HG03039 (cell line): Measurements from ENCODE around the gene CORO2B.
"Not testable (repeated sequence)": the region's sequence is repeated elsewhere in the genome, so short reads cannot be mapped to it uniquely, and the experiment has no call there.

ENCODE experiments used
- ATAC-seq: cut with Tn5 transposase; IDR thresholded peaks from one replicate; pipeline ENCODE4 v1.9.1; 2021; ENCODE audit warnings: mild to moderate bottlenecking, moderate library complexity; ENCODE audit not compliant: unreplicated experiment

The CORO2B gene

DNA sequence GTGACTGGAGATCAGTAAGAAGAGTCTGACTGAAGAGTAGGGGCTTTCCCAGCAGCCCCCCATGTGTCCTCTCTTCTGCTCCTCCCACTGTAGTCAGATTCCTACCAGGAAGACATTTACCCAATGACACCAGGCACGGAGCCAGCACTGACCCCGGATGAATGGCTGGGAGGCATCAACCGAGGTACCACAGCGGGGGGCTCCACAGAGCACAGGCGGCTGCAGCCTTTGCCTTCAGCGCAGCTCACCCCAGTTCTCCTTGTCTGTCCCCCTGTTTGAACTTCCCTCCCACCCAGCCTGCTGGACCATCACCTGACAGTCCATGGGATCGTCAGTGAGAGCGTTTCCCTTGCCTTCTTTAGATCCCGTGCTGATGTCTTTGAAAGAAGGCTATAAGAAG, 140.3 kb downstream of the CORO2B start:
- no peak for ATAC-seq

DNA sequence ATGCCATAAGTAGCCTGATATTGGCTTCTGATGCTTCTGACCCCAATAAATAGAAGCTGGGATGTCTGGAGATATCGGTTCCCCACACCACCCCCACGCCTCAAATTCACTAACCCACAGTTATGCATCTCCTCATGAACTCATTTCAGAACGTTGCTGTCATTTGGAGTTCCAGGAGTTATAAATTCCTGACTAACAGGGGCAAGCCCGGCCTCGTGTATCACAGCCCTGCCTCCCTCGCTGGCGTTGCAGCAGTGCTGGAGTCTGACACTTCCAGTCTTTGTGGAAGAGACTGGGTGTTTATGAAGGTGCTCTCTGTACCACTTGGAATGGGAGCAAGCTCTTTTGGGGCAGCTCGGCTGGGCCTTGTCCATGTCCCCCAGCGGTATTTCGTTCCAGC, 140.9 kb downstream of the CORO2B start:
- ATAC-seq: no peak

DNA sequence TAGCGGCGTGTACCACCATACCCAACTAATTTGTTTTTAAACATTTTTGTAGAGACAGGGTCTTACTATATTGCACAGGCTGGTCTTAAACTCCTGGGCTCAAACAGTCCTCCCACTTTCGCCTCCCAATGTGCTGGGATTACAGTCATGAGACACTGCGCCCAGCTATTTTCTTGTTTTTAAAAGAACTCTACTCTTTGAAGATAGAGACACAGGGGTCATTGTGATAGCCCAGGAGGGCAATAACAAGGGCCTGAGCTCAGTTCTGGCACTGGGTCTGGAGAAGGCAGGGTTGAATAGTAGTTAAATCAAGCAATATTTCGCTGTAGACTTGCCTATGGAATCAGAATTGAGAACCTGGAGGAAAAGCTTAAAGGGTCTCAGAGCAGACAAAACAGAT, 143.1 kb downstream of the CORO2B start:
- ATAC-seq: no peak

DNA sequence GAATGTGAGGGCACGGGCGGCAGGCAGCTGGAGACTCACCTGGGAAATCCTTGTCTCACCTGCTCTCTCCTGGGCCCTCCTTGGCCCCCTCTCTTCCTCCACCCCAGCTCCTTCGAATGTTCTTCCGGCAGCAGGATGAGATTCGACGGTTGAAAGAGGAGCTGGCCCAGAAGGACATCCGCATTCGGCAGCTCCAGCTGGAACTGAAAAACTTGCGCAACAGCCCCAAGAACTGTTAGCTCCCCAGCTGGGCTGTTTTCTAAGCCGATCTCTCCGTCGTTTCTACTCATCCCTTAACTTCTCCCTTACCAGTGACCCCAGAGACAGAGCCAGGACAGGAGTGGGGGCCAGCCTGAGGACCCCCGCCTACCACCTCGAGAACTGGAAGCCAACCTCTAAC, 146.9 kb downstream of the CORO2B start:
- ATAC-seq: no peak

DNA sequence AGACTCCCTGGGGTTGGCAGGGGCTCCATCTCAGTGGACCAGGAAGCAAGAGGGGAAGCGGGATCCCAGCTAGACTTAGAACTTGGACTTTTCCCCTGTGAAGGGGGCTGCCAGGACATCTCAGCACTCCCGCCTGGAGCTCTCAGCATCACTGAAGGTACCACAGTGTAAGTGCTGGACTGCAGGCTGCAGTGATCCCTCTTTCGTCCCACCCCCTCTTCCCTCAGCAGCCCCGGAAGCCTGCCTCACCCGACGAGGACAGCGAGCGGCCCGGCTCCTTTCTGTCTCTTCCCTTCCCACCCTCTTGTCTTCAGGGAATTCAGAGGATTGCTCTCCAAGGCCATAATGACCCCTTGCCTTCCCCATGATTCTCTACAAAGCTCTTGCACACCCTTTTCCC, 147.5 kb downstream of the CORO2B start:
- ATAC-seq: no peak

DNA sequence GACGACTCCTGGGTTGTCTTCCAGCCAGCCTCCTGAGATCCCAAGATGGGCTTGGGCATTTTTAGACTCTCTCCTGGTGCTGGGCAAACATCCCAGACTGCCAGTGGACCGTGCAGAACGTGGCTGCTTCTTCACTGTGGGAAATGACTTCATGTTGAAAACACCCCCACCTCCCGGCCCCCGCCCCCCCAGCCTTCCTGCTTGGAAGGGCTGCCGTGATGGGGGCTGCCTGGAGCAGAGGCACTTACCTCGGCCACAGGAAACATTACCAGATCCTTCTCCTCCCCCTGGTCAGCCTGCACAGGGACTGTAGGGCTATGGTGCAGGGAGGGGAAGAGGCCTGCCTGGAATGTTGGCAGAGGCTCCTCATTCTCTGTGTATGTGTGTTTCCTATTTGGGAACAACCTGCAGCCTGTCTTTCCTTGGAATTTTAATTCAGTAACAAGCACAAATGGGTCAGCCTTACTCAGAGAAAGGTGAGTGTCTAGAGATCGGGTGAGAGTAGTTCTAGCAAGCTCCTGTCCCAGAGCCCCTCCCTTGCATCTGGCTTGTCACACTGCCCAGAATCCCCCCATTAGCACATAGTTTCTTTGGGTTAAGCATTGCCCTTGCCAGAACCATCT, 151.1 kb downstream of the CORO2B start:
- ATAC-seq: no peak

DNA sequence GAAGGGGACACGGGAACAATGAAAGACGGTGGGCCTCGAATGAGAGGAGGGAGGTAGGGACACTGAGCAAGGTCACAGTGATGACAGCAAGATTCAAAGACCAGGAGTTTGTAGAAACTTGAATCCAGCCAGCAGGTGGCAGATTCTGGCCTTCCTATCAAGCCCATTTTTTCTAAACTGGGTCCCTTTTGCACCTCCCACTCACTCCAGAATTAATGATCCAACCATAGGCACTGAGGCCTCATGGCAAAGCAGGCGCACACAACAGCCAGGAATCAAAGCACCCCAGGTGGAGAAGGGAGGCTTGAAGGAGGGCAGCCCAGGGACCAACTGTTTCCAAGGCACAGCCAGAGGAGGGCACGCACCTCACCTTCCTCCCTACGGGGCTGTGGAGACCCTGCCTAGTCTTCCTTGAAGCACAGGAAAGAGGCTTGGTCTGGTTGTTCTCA, 151.7 kb downstream of the CORO2B start:
- no peak for ATAC-seq

DNA sequence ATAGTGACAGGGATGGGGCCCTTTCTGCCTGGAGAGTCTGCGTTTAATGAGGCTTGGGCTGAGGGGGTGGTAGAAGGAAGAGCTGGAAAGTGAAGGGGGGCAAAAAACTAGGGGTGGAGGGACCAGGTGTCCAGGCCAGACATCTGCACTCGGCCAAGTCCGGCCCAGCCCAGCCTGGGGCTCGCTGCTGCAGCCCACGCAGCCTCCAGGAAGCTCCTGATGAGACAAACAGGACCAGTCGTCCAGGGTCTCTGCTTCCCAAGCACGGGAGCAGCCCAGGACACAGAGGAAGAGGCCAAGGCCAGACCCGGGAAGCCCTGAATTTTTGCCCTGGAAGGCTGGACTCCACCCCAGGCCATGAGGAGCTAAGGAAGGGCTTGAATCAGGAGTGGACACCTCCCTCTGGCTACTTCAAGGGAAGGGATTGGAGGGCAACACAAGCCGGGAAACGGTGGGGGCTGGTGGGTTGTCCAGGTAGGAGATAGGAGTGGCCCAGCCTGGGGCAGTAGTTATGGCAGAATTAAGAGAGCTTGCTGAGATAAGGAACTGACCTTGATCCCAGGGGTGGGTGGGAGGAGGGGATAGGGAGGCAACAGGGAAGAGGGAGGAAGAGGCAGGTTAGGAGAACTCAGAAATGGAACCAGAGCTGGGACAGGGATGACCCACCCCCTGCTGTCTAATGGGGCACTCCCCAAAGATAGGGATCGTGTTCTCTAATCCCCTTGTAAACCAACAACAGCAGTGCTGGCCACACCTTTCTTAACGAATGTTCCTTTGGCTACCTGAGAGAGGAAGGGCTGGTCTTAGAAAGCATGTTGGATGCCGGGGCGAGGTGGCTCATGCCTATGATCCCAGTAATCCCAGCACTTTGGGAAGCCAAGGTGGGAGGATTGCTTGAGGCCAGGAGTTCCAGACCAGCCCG, 152.4 kb downstream of the CORO2B start:
- ATAC-seq: no peak

DNA sequence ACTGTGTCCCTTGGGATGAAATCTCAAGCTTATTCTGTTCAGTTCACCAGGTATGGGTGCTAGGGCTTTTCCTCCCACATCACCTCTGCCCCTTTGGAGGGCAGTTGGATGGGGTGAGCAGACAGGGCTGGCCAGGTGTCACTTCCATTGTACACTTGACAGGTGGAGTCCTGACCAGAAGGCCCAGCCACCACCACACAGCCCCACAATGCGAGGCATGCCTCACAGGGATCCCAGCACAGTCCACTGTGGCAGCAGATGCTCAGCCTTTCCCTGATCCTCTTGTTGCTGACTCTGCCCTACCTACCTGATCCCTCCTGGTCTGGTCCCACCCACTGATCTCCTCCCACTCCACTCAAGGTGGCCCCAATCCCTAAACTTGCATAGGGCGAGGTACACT, 153.7 kb downstream of the CORO2B start:
- ATAC-seq: no peak

DNA sequence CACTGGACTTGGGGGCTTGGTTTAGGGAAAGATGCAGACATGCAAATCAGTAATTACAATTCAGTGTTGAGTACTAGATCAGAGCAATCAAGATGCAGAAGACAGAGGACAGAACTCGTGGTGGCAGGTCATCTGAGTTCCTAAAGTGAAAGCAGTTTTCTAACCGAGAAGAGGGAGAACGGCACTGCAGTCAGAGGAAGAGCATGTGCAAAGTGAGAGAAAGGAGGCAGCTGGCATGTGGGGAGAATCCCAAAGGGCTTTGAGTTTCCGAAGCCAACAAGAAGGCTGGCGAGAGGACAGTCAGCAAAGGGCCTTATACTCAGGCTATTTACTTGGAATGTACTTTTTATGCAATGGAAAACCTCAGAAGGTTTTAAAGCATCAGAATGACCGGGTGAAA, 154.9 kb downstream of the CORO2B start:
- no peak for ATAC-seq

DNA sequence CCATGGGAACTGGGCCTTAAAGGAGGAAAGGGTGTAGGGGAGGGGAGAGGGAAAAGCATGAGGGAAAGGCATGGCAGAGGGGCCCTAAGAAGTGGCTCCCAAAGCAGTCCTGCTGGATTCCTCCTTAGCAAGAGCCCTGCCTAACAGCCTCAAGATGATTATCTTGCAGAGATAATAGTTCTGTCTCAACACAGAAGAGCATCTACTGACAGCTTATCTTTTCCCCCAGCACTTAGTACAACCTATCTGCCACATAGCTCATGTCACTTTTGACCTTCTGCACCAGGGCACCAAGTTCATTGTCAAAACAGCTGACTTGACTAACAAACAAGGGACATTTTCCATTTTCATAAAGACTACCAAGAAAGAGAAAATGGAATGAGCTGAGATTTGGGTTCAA, 155.6 kb downstream of the CORO2B start:
- no peak for ATAC-seq

DNA sequence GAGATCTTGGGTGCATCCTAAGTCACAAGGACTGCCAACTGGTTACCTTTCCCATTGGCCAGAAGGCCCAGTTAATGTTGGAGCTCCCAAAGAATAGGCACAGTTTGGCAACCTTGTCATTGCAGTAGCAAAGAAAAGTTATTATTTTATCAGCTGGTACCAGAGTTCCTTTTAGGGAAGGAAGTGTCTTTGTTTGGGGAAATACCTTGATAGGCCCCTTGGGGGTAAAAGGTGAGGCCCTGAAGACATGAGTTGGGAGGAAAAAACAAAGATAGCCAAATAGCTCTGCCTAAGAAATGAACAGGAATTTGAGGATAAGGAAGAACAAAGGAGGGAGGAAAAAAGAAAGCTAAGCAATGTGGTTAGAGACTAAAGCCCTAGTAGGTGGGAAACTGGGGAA, 156.1 kb downstream of the CORO2B start:
- ATAC-seq: no peak

DNA sequence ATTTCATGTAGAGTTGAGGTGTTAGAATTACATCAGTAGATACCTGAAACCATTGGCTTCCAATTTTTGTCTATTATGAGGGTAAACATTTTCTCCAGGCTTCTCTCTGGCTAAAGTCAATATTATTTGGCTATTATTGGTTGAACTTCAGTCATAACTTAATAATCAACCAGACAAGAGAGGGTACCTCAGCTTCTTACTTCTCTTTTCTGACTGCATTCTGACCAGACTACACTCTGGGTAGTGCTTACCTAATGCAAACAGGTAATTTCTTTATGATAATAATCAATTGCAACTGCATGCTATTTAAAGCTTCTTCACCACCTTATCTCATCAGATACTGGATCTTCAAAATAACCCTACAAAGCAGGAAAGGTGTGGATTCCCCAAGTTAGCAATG, 156.8 kb downstream of the CORO2B start:
- no peak for ATAC-seq

DNA sequence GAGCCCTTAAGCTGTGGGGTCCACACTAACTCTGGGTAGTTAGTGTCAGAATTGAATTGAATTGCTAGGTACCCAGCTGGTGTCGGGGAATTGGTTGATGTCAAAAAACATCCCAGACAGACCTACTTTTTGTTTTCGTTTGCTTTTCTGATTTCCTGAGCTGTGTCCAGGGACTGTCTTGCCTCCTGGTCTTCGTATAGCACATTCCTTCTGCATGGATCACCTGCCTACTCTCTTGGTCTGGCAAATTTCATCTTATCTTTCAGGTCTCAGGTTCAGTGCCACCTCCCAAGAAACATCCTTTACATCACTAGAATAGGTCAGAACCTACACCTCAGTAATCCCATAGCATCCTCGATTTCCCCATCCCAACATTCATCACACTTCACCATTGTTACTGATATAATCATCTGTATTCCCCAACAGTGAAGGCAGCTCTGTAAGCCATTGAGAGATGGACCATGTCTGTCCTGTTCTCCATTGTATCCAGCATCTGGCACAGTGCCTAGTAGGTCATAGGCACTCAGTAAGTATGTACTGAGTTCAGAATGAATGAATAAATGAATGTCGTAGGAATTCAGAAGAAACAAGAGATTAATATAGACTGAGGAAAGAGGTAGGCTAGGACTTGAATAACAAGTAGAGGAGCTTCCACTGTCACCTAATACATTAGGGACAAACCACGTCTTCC, 160.7 kb downstream of the CORO2B start:
- no peak for ATAC-seq

DNA sequence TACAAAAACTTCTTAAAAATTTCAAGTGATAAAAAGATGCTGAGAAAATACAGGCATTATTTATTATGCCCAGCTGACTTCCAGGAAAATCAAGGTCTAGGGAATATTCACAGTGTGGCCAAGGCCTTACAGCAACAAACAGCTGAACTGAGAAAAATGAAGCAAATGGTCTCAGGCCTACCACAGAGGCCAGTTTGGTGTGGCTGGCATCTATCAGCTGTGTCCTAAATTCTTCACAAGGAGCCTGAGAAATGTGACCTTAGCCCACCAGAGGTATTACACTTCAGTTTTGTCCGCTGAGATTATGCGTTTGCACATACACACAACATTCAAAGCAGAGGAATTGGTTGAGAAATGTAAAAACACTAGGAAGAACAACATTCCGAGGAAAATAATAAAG, 164.5 kb downstream of the CORO2B start:
- ATAC-seq: no peak

DNA sequence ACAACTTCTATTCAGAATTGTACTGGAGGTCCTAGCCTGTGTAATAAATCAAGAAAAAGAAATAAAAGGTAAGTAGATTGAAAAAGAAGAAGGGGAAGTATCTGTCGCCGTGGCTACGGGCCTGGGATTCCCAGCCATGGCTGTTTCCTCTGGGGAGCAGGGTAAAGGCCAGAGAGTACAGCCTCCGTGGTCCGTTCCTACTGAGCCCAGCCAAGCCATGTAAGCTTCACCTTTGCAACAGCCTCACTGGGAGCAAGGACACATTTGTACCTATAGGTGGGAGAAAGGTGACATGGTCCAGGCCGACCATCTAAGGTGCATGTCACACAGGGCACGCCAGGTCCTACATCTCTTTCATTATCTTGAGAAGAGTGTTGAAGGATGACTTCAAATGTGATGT, 170.6 kb downstream of the CORO2B start:
- no peak for ATAC-seq

DNA sequence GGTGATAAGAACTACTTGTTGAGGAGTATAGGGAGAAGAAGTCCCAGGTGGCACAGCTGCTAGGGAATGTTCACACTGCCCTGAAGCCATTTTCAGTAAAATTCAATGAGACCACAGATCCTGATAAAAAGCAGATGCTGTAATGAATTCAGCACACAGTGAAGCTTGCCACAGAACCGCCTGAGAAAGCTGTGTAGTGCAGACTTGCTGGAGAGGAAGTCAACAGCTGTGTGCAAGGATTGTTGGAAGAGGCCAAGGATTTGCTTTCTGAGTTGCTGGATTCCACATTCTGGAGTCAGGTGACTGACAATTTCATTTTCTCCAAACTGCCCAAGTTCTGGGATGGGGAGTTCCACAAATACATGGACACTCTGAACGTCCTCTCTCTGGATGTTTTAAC, 171.0 kb downstream of the CORO2B start:
- ATAC-seq: no peak

DNA sequence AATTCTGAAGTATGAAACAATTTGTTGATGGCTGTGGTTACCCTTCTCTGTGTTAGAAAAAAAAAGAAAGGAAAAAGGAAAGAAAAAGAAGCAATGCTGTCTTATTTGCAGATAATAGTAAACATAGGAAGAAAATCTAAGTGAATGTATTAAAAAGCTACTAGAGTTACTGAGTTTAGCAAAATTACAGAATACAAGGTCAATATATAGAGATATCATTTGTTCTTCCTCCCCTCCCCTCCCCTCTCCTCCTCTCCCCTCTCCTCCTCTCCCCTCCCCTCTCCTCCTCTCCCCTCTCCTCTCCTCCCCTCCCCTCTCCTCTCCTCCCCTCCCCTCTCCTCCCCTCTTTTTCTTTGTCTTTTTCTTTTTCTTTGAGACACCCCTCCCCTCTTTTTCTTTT, 172.8 kb downstream of the CORO2B start:
- ATAC-seq: no peak

DNA sequence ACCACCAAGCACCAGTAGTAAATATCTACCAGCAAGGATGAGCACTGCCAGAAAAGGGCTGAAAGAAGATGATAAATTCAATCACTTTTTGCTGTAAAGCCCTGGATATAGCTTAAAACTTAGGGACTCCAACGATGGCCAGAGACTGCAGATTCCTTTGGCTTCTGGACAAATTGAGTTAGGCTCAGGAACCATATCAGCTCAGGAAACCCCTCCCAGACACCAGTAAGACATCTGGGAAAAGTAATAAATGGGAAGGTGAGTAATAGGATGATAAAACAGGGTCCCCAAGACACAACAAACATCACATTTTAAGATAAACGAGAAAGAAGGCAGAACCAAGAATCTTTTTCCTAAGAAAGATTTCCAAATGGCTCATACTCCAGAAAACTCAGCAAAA, 176.9 kb downstream of the CORO2B start:
- ATAC-seq: no peak

DNA sequence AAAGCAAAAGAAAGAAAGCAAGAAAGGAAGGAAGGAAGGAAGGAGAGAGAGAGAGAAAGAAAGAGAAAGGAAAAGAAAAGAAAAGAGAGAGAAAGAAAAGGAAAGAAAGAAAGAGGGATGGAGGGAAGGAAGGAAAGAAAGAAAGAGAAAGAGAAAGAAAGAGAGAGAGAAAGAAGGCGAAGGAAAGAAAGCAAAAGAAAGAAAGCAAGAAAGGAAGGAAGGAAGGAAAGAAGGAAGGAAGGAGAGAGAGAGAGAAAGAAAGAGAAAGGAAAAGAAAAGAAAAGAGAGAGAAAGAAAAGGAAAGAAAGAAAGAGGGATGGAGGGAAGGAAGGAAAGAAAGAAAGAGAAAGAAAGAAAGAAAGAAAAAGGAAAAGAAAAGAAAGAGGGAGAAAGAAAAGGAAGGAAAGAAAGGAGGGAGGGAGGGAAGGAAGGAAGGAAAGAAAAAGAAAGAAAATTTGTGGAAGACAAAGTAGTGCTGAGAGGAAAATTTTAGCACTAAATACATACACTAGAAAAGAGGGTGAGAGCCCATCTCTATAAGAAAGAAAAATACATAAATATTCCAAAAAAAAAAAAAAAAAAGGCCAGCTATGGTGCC, 181.3 kb downstream of the CORO2B start:
- not testable (repeated sequence) for ATAC-seq

DNA sequence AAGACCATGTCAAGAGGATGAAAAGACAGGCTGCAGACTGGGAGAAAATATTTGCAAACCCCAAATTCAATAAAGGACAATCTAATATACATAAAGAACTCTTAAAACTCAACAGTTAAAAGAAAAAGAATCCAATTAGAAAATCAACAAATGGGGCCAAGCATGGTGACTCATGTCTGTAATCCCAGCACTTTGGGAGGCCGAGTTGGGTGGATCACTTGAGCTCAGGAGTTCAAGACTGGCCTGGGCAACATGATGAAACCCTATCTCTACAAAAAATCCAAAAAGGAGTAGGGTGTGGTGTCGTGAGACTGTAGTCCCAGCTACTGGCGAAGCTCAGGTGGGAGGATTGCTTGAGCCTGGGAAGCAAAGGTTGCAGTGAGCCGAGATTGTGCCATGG, 184.3 kb downstream of the CORO2B start:
- ATAC-seq: no peak
